ENCODE measurements around the gene CEBPE. TPM values are rescaled to one million over a fixed set of nuclear protein-coding genes. Genes with fewer than 3 reads are reported as not detected.

Gene CEBPE
- total RNA-seq, 1 experiment from 2014 or later = not detected

DNA sequence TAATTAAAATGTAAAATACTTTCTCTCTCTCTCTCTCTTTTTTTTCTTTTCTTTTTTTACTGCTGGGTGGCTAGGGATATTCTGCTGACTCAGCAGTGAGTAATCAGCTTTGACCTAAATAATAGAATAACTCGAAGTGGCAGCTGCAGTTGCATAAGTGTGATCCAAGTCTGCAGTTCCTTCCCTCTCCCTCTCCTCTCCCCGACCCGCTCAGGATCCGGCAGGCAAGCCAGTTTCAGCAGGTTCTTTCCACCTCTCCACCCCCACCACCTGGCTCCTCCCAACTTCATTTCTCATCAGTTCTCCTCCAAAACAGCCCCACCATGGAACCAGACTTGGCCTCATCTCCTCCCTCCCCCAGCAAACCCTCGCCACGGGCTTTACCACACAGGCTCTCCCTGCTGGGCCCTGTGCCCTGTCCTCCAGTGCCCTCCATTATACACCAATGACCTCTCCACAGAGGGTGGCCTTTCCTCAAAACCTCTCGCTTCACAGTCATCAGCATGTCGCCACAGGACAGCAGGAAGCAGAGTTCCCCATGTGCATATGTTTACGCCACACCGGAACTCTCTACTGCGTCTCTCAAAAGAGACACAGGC lies 42.0 kb upstream of the CEBPE start (continued):
- TF ChIP-seq REST (IDR thresholded peaks at IDR 0.05; ENCODE audit: low read depth) = no peak
- TF ChIP-seq TCF7L2 (IDR thresholded peaks at IDR 0.05; ENCODE audit: borderline replicate concordance, extremely low read depth, insufficient read depth, insufficient read length) = no peak
- no peak for TF ChIP-seq FOSL1 (IDR thresholded peaks at IDR 0.05; ENCODE audit: low read depth)
- TF ChIP-seq SIN3A (IDR thresholded peaks at IDR 0.05; ENCODE audit: low read depth) = no peak
- TF ChIP-seq EZH2phosphoT487 (IDR thresholded peaks at IDR 0.05; ENCODE audit: borderline replicate concordance) = no peak
- no peak for TF ChIP-seq ZFX (IDR thresholded peaks at IDR 0.05)
- no peak for TF ChIP-seq ELF1 (IDR thresholded peaks at IDR 0.05; ENCODE audit: borderline replicate concordance, low read depth)
- TF ChIP-seq, protein P1, sequence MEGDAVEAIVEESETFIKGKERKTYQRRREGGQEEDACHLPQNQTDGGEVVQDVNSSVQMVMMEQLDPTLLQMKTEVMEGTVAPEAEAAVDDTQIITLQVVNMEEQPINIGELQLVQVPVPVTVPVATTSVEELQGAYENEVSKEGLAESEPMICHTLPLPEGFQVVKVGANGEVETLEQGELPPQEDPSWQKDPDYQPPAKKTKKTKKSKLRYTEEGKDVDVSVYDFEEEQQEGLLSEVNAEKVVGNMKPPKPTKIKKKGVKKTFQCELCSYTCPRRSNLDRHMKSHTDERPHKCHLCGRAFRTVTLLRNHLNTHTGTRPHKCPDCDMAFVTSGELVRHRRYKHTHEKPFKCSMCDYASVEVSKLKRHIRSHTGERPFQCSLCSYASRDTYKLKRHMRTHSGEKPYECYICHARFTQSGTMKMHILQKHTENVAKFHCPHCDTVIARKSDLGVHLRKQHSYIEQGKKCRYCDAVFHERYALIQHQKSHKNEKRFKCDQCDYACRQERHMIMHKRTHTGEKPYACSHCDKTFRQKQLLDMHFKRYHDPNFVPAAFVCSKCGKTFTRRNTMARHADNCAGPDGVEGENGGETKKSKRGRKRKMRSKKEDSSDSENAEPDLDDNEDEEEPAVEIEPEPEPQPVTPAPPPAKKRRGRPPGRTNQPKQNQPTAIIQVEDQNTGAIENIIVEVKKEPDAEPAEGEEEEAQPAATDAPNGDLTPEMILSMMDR (IDR thresholded peaks at IDR 0.05 in 2 of 3, conservative IDR thresholded peaks at IDR 0.05 in 1 of 3; ENCODE audit: borderline replicate concordance in 1 of 3, insufficient read depth in 1 of 3, low read depth in 2 of 3, low read length in 2 of 3) = no peak

GRCh38 chr14:23159532-23159931 lies 40.5 kb upstream of the CEBPE start:
- no peak overlapping the region for H3K4me2 ChIP-seq (ENCODE audit: low read length)
- no peak for TF ChIP-seq EZH2phosphoT487 (IDR thresholded peaks at IDR 0.05; ENCODE audit: borderline replicate concordance)
- no peak for TF ChIP-seq SIN3A (IDR thresholded peaks at IDR 0.05; ENCODE audit: low read depth)
- TF ChIP-seq TCF7L2 (IDR thresholded peaks at IDR 0.05; ENCODE audit: borderline replicate concordance, extremely low read depth, insufficient read depth, insufficient read length) = no peak
- TF ChIP-seq ELF1 (IDR thresholded peaks at IDR 0.05; ENCODE audit: borderline replicate concordance, low read depth) = no peak
- no peak for TF ChIP-seq CEBPB (IDR thresholded peaks at IDR 0.05; ENCODE audit: low read depth)
- TF ChIP-seq EGR1 (IDR thresholded peaks at IDR 0.05; ENCODE audit: low read depth) = no peak
- no peak for TF ChIP-seq RAD21 (IDR thresholded peaks at IDR 0.05; ENCODE audit: low read depth)
- TF ChIP-seq, protein P2, sequence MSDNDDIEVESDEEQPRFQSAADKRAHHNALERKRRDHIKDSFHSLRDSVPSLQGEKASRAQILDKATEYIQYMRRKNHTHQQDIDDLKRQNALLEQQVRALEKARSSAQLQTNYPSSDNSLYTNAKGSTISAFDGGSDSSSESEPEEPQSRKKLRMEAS (IDR thresholded peaks at IDR 0.05) = no peak
- no peak for TF ChIP-seq JUND (IDR thresholded peaks at IDR 0.05)
- TF ChIP-seq EZH2 (IDR thresholded peaks at IDR 0.05) = no peak
- TF ChIP-seq SRF (IDR thresholded peaks at IDR 0.05; ENCODE audit: low read depth) = no peak
- TF ChIP-seq YY1 (IDR thresholded peaks at IDR 0.05; ENCODE audit: extremely low read depth, insufficient replicate concordance, low read depth, low read length) = no peak

More at GRCh38 chr14:23159532-23159931, 40.5 kb upstream of the CEBPE start:
- CTCF ChIA-PET = no interaction called here
- DNase-seq (ENCODE audit: low read depth, low spot score) (no peak), ATAC-seq (no peak)
- Histone ChIP-seq H3K9me2 (ENCODE audit: insufficient read depth) (no peaks in the 10 kb centered on the region), H3K4me3 (replicated peaks in 1 of 2; ENCODE audit: low read depth in 1 of 2, low read length in 2 of 2) (no peak overlapping the region), H3K9me3 (ENCODE audit: control insufficient read depth in 1 of 2, insufficient read depth in 1 of 2, low read depth in 1 of 2, low read length in 2 of 2) (no peaks in the 10 kb centered on the region), H2AFZ (ENCODE audit: low read depth, low read length, poor library complexity, severe bottlenecking) (no peak overlapping the region), H3K79me2 (ENCODE audit: insufficient read depth, low read length) (no peaks in the 10 kb centered on the region), H4K20me1 (ENCODE audit: insufficient read depth) (no peaks in the 10 kb centered on the region), H3K9ac (ENCODE audit: low read length) (no peak overlapping the region), H3K27me3 (ENCODE audit: insufficient read depth, low read length) (peaks cover 4% of the 10 kb centered on the region; the same call in 1 of the 2 replicates), H3K27ac (ENCODE audit: low read depth, low read length) (no peak overlapping the region), H3K4me1 (ENCODE audit: control insufficient read depth in 1 of 2, insufficient read depth in 2 of 2, low read length in 2 of 2) (peaks cover 5 to 10% of the 10 kb centered on the region in 2 experiments; a peak in 3 of 4 replicates), H3K36me3 (ENCODE audit: control insufficient read depth in 1 of 2, insufficient read depth in 2 of 2, low read length in 2 of 2) (no peaks in the 10 kb centered on the region)
- intact Hi-C loops (cut with micrococcal nuclease) = no loop called here
- POLR2A ChIA-PET = no interaction called here
- no TSS peak for BruUV-seq (replicated peaks)
- RAD21 ChIA-PET (ENCODE audit: low non-redundant PET in 1 of 2, low total read pairs in 2 of 2, uncharacterized antibody in 2 of 2, unreplicated experiment in 2 of 2) = no interaction called here
